Adrenal gland (tissue), 5 donors: ENCODE results near the gene MALAT1.

Experiments used
- POLR2A ChIP-seq, 2 donors: fragments of 450-650 bp; IDR thresholded peaks; one replicate each; pipeline ENCODE4 v1.6.1; 2017; ENCODE audit warnings: antibody characterized with exemption in 2 of 2, mild to moderate bottlenecking in 2 of 2, moderate library complexity in 1 of 2
- TF ChIP-seq, protein P1 (sequence below), 6 experiments: fragments of 450-650 bp in 4 of 6; fragments of 200-600 bp in 2 of 6; sonication (generic) in 1 of 6; IDR thresholded peaks; 1 replicate in 5 of 6; 2 replicates in 1 of 6; pipeline versions ENCODE4 v1.5.1 to v1.8.0; 2016 to 2021; ENCODE audit warnings: antibody characterized with exemption in 6 of 6, mild to moderate bottlenecking in 2 of 6, moderate library complexity in 1 of 6
- donor health status: DM: no; HTN: no; CAD: no.

DNA sequence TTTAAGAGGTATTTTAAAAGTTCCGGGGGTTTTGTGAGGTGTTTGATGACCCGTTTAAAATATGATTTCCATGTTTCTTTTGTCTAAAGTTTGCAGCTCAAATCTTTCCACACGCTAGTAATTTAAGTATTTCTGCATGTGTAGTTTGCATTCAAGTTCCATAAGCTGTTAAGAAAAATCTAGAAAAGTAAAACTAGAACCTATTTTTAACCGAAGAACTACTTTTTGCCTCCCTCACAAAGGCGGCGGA is 193 bp upstream of the MALAT1 start:
- TF ChIP-seq, protein P1, sequence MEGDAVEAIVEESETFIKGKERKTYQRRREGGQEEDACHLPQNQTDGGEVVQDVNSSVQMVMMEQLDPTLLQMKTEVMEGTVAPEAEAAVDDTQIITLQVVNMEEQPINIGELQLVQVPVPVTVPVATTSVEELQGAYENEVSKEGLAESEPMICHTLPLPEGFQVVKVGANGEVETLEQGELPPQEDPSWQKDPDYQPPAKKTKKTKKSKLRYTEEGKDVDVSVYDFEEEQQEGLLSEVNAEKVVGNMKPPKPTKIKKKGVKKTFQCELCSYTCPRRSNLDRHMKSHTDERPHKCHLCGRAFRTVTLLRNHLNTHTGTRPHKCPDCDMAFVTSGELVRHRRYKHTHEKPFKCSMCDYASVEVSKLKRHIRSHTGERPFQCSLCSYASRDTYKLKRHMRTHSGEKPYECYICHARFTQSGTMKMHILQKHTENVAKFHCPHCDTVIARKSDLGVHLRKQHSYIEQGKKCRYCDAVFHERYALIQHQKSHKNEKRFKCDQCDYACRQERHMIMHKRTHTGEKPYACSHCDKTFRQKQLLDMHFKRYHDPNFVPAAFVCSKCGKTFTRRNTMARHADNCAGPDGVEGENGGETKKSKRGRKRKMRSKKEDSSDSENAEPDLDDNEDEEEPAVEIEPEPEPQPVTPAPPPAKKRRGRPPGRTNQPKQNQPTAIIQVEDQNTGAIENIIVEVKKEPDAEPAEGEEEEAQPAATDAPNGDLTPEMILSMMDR (IDR thresholded peaks at IDR 0.05), result no peak
- TF ChIP-seq POLR2A (IDR thresholded peaks at IDR 0.05), result no peak
